ENCODE data around the gene RASGEF1C. TPM values are rescaled to one million over a fixed set of nuclear protein-coding genes. Genes with fewer than 3 reads are reported as not detected.

The RASGEF1C gene
- total and polyA plus RNA-seq, 2 of the 13 experiments (the other 11 are each of a cell fraction or from before 2014, with no cell fraction given) = not detected

DNA sequence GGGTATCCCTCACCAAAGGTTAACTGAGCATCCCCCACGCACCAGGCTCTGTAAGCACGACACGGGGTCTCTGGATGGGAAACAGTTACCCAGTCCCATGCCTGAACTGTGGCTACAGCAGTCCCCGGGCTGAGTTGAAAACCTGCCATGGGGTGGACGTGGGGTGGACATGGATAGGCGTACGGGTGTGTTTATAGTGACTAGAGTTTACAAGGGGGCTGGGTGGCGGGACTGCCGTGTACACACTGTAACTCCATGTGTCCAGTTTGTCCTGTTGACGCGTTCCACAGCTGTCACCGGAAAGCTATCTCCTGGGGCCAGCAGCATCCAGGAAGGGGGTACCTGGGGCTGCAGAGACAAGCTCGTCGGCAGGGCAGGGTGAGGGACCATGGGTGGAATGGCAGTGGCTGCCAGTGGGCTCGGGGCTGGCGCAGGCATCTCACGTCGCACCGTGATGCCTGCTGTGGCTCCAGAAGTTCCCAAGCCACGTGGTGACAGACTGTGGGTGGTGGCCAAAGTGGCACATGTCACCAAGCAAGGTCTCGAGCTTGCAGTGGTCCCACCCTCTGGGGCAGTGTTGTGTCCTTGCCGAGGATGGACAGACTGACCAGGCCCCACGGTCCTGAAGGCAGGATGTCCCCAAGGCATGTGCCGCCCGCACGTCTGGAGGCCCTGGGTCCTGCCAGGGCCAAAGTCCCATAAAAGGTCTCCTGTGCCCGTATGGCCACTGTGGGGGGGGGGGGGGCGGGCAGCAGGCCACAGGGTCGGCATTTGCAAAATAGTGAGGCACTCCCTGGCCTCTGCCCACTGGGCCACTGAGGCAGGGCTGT, 108.2 kb downstream of the RASGEF1C start:
- CTCF ChIA-PET (ENCODE audit: low intra/inter-chr PET ratio, low total read pairs) = no interaction called here
- Histone ChIP-seq H3K9ac (ENCODE audit: insufficient read depth, low read depth, low read length) (no peak overlapping the region), H3K9me3 (ENCODE audit: low read length) (no peaks in the 10 kb centered on the region), H4K20me1 (ENCODE audit: insufficient read depth, low read length) (no peaks in the 10 kb centered on the region), H3K79me2 (ENCODE audit: insufficient read depth, low read length) (no peaks in the 10 kb centered on the region), H3K4me1 (ENCODE audit: insufficient read depth, low read length) (no peaks in the 10 kb centered on the region), H3K36me3 (replicated peaks in 1 of 2; ENCODE audit: control insufficient read depth in 1 of 2, insufficient read depth in 2 of 2, low read length in 2 of 2) (no peaks in the 10 kb centered on the region), H3K27me3 (ENCODE audit: control insufficient read depth in 1 of 2, insufficient read depth in 2 of 2, low read length in 2 of 2) (peaks cover 3 to 48% of the 10 kb centered on the region in 2 experiments; a peak in 3 of 5 replicates), H3K4me2 (ENCODE audit: low read depth, low read length) (no peak overlapping the region), H2AFZ (ENCODE audit: low read length) (no peak overlapping the region), H3K4me3 (replicated peaks in 1 of 3; ENCODE audit: insufficient read depth in 1 of 3, low read depth in 2 of 3, low read length in 3 of 3) (no peak overlapping the region), H3K27ac (ENCODE audit: extremely low read length, insufficient read depth, low read length) (no peak overlapping the region)
- ATAC-seq (no peak), DNase-seq (ENCODE audit: low spot score) (no peak), FAIRE-seq (no peak)
- intact Hi-C loops (cut with micrococcal nuclease; ENCODE audit: unreplicated experiment) (no loop called here), in situ Hi-C loops (cut with HindIII; ENCODE audit: extremely low pct_ligation_motif_present, low pct_unique_long_range_greater_than_20kb) (no loop called here)
- TF ChIP-seq GRHL1 (CRISPR knock-in tag; conservative IDR thresholded peaks at IDR 0.05) = no peak
- 43% methylated on average over 15 of the region's 29 CpGs for WGBS (ENCODE audit: low lambda C conversion rate)
- BruUV-seq (replicated peaks) = no TSS peak
- POLR2A ChIA-PET = no interaction called here

GRCh38 chr5:180099733-180100611, 109.0 kb downstream of the RASGEF1C start:
- CTCF ChIA-PET (ENCODE audit: low intra/inter-chr PET ratio, low total read pairs) = no interaction called here
- Histone ChIP-seq H3K9me3 (ENCODE audit: low read length) (no peaks in the 10 kb centered on the region), H4K20me1 (ENCODE audit: insufficient read depth, low read length) (no peaks in the 10 kb centered on the region), H3K27me3 (ENCODE audit: control insufficient read depth in 1 of 2, insufficient read depth in 2 of 2, low read length in 2 of 2) (peaks cover 3 to 48% of the 10 kb centered on the region in 2 experiments; a peak in 3 of 5 replicates), H3K4me2 (ENCODE audit: low read depth, low read length) (no peak overlapping the region), H3K4me1 (ENCODE audit: insufficient read depth, low read length) (no peaks in the 10 kb centered on the region), H3K9ac (ENCODE audit: insufficient read depth, low read depth, low read length) (no peak overlapping the region), H3K79me2 (ENCODE audit: insufficient read depth, low read length) (no peaks in the 10 kb centered on the region), H3K4me3 (replicated peaks in 1 of 3; ENCODE audit: insufficient read depth in 1 of 3, low read depth in 2 of 3, low read length in 3 of 3) (no peak overlapping the region), H3K27ac (ENCODE audit: extremely low read length, insufficient read depth, low read length) (no peak overlapping the region), H3K36me3 (replicated peaks in 1 of 2; ENCODE audit: control insufficient read depth in 1 of 2, insufficient read depth in 2 of 2, low read length in 2 of 2) (no peaks in the 10 kb centered on the region), H2AFZ (ENCODE audit: low read length) (no peak overlapping the region)
- ATAC-seq = no peak; the same call in 2 of the 3 replicates
- BruUV-seq (replicated peaks) = no TSS peak
- TF ChIP-seq EP300 (IDR thresholded peaks at IDR 0.05; ENCODE audit: low read depth in 2 of 2, low read length in 2 of 2) (no peak), EP300 (CRISPR knock-in tag; IDR thresholded peaks at IDR 0.05; ENCODE audit: borderline replicate concordance) (no peak), ZMYM3 (CRISPR knock-in tag; IDR thresholded peaks at IDR 0.05) (0 out of 2 replicates have a peak, but pooled peaks have one; percentile 44)
- no peak for FAIRE-seq
- intact Hi-C loops (cut with micrococcal nuclease; ENCODE audit: unreplicated experiment) = no loop called here
- in situ Hi-C loops (cut with HindIII; ENCODE audit: extremely low pct_ligation_motif_present, low pct_unique_long_range_greater_than_20kb) = loop anchor here (25.0 kb wide), 1 partner anchor 338 kb away; no protein-coding TSS in a partner anchor
- POLR2A ChIA-PET = no interaction called here
- no peak for DNase-seq (ENCODE audit: low spot score)
- WGBS (ENCODE audit: low lambda C conversion rate) = 20% methylated on average over 1 of the region's 18 CpGs
